Smooth muscle cell (in vitro differentiated cells): Measurements from ENCODE around the gene PHC2. TPM values are rescaled to one million over a fixed set of nuclear protein-coding genes. Genes with fewer than 3 reads are reported as not detected.
"Not testable (repeated sequence)": the region's sequence is repeated elsewhere in the genome, so short reads cannot be mapped to it uniquely, and the experiment has no call there.

Experiments
- DNase-seq: peaks from one replicate; lab custom pipeline; 2025; ENCODE audit not compliant: unreplicated experiment; lab: John Stamatoyannopoulos, UW
- H2AFZ ChIP-seq: fragments of 200-600 bp; sonication (generic); 2 replicates; pipeline ENCODE4 v1.6.0; 2016; ENCODE audit warnings: antibody characterized with exemption, low read depth, mild to moderate bottlenecking
- H3F3A ChIP-seq: fragments of 200-600 bp; sonication (generic); 2 replicates; pipeline ENCODE4 v1.6.0; 2017; ENCODE audit warnings: antibody characterized with exemption, low read depth
- H3K27ac ChIP-seq: fragments of 200-600 bp; sonication (generic); 2 replicates; pipeline ENCODE4 v1.5.1; 2016; ENCODE audit warnings: low read depth, mild to moderate bottlenecking
- H3K27me3 ChIP-seq: fragments of 200-600 bp; sonication (generic); 2 replicates; pipeline ENCODE4 v1.6.1; 2016; ENCODE audit warnings: low read depth, mild to moderate bottlenecking
- H3K36me3 ChIP-seq: fragments of 200-600 bp; sonication (generic); 2 replicates; pipeline ENCODE4 v1.5.1; 2016; ENCODE audit warnings: low read depth
- H3K4me1 ChIP-seq: fragments of 200-600 bp; sonication (generic); 2 replicates; pipeline ENCODE4 v1.5.1; 2016; ENCODE audit warnings: low read depth
- H3K4me2 ChIP-seq: fragments of 200-600 bp; sonication (generic); 2 replicates; pipeline ENCODE4 v1.6.0; 2016; ENCODE audit warnings: mild to moderate bottlenecking
- H3K4me3 ChIP-seq: fragments of 200-600 bp; sonication (generic); 2 replicates; pipeline ENCODE4 v1.5.1; 2016; ENCODE audit warnings: mild to moderate bottlenecking
- H3K79me2 ChIP-seq: fragments of 200-600 bp; sonication (generic); 2 replicates; pipeline ENCODE4 v1.6.0; 2016; ENCODE audit warnings: low read depth, mild to moderate bottlenecking
- H3K9ac ChIP-seq: fragments of 200-600 bp; sonication (generic); 2 replicates; pipeline ENCODE4 v1.6.0; 2016; ENCODE audit warnings: low read depth
- H3K9me3 ChIP-seq: fragments of 200-600 bp; sonication (generic); replicated peaks from 2 replicates; pipeline ENCODE4 v1.5.1; 2016; ENCODE audit warnings: low read depth
- H4K20me1 ChIP-seq: fragments of 200-600 bp; sonication (generic); 2 replicates; pipeline ENCODE4 v1.6.0; 2016; ENCODE audit warnings: low read depth
- WGBS: methylation state at CpG from one replicate; pipeline ENCODE4 v1.1.7; 2016; ENCODE audit warnings: low lambda C conversion rate; 5-methylcytosine and 5-hydroxymethylcytosine counted together
- polyA plus RNA-seq: library from polyadenylated mRNA; unstranded; fragments of >200 nt; fragmentation: Nextera tagmentation; extraction: Ambion mirVana; gene quantifications from 2 replicates; pipeline ENCODE4 v1.2.1, GENCODE V29; 2016
- total RNA-seq: library from RNA; depleted of rRNA; stranded (reverse); fragments of >200 nt; gene quantifications from 2 replicates; pipeline ENCODE4 v1.2.3, GENCODE V29; 2014
- TF ChIP-seq, protein P1 (sequence below): fragments of 200-600 bp; sonication (generic); IDR thresholded peaks from 2 replicates; pipeline ENCODE4 v1.5.1; 2017; ENCODE audit warnings: borderline replicate concordance, mild to moderate bottlenecking, antibody characterized with exemption; ENCODE audit not compliant: insufficient read depth, poor library complexity, severe bottlenecking

The PHC2 gene
- total and polyA plus RNA-seq, 2 experiments from 2014 or later = 42.4 to 109 TPM

DNA sequence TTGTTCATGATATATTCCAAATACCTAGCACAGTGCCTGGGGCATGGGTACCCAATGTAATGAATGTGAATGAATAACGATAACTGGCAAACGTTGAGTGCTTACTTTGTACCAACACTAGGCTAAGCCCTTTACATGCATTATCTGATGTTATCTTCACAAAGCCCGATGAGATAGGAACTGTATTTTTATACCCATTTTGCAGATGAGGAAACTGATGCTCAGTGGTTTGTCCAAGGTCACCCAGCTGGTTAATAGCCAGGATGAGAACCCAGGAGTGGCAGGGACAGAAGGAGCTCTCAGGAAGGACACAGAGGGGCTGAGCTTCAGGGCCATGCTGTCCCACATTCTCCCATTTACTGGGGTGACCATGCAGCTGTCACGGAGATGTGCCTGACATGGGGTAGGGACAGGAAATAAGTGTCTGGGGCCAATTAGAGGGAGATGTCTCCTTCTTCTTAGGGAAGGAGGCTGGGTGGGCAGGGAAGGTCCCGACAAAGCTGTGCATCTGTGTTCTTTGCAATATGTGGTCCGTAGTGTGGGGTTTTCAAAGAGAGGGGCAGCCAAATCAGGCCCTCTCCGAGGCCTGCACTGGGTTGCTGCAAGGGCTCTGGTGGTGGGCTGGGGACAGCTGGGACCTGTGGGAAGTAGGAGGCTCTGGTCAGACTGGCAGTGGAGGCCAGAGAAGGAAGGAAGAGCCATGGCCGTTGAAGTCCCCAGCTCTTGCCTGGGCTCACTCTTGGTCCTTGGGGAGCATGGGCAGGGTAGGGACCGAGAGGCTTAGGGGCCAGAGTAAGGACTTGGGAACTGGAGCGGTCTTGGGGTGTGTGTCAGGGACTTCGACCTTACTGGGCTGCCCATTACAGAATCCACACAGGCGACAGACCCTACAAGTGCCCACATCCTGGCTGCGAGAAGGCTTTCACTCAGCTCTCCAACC lies 136.6 kb downstream of the PHC2 start:
- Histone ChIP-seq H4K20me1 (peaks cover 35% of the 10 kb centered on the region), H3K9me3 (no peaks in the 10 kb centered on the region), H3F3A (no peaks in the 10 kb centered on the region), H3K27me3 (no peaks in the 10 kb centered on the region), H3K79me2 (peaks cover 5% of the 10 kb centered on the region), H3K9ac (no peak overlapping the region), H3K27ac (no peak overlapping the region), H3K4me1 (no peaks in the 10 kb centered on the region), H3K4me3 (no peak overlapping the region), H2AFZ (no peak overlapping the region), H3K36me3 (no peaks in the 10 kb centered on the region), H3K4me2 (no peak overlapping the region)
- WGBS = 92% methylated on average over 13 of the region's 13 CpGs
- TF ChIP-seq, protein P1, sequence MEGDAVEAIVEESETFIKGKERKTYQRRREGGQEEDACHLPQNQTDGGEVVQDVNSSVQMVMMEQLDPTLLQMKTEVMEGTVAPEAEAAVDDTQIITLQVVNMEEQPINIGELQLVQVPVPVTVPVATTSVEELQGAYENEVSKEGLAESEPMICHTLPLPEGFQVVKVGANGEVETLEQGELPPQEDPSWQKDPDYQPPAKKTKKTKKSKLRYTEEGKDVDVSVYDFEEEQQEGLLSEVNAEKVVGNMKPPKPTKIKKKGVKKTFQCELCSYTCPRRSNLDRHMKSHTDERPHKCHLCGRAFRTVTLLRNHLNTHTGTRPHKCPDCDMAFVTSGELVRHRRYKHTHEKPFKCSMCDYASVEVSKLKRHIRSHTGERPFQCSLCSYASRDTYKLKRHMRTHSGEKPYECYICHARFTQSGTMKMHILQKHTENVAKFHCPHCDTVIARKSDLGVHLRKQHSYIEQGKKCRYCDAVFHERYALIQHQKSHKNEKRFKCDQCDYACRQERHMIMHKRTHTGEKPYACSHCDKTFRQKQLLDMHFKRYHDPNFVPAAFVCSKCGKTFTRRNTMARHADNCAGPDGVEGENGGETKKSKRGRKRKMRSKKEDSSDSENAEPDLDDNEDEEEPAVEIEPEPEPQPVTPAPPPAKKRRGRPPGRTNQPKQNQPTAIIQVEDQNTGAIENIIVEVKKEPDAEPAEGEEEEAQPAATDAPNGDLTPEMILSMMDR = no peak
- DNase-seq = no peak

DNA sequence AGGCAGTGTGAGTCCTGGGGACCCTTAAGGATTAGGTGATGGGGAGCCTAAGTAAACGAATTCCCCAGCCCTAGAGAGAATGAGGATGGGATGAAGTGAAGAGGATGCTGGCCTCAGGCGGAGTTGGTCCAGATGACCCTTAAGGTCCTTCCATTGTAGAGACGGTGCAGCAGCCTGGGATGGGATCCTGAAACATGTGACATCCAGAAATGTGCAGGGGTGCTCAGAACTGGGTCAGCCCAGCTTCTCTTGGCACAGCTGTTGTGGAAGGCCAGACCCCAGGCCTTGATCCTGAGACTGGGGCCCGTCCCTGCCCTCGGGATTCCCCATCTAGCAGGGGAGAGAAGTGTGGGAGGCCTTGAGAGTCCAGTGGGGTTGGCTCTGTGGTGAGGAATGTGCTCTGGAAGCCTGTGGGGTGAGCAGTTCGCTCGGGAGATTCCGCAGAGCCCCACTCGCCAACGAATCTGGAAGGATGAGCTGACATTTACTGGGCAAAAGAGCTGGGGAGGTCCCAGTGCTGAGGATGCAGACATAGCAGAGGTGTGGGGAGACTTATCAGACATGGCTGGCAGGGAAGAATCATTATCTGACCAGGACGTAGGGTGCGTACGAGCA lies 138.1 kb downstream of the PHC2 start:
- Histone ChIP-seq H3K4me3 (no peak overlapping the region), H2AFZ (no peak overlapping the region), H3K9me3 (no peaks in the 10 kb centered on the region), H3K27ac (no peak overlapping the region), H3K36me3 (no peaks in the 10 kb centered on the region), H4K20me1 (peaks cover 45% of the 10 kb centered on the region), H3K27me3 (no peaks in the 10 kb centered on the region), H3K9ac (no peak overlapping the region), H3F3A (no peaks in the 10 kb centered on the region), H3K79me2 (peaks cover 5% of the 10 kb centered on the region), H3K4me1 (no peaks in the 10 kb centered on the region), H3K4me2 (no peak overlapping the region)
- DNase-seq = no peak
- WGBS = 74% methylated on average over 13 of the region's 13 CpGs
- TF ChIP-seq, protein P1 = no peak

GRCh38 chr1:33290615-33291014 lies 140.3 kb downstream of the PHC2 start:
- not testable (repeated sequence) for H3K4me2 ChIP-seq, H3K4me3 ChIP-seq, H2AFZ ChIP-seq, H3K9me3 ChIP-seq, H3K79me2 ChIP-seq, H3F3A ChIP-seq, H3K27ac ChIP-seq, H3K27me3 ChIP-seq, H3K36me3 ChIP-seq, H3K4me1 ChIP-seq, DNase-seq, H3K9ac ChIP-seq
- peaks cover 39% of the 10 kb centered on the region for H4K20me1 ChIP-seq
- 89% methylated on average over 1 of the region's 2 CpGs for WGBS

DNA sequence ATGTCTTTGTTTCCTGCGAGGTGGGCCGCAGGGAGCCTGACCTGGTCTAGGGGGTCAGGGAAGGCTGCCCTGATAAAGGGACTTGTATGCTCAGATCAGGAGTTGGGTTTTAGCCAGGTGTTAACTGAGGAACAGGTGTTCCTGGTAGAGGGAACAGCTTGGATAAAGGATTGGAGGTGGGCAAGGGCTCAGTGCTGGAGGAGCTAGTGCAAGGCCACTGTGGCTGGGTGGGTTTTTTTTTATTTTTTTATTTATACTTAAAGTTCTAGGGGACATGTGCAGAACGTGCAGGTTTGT lies 141.1 kb downstream of the PHC2 start:
- Histone ChIP-seq H3K36me3 (no peaks in the 10 kb centered on the region), H3F3A (no peaks in the 10 kb centered on the region), H2AFZ (no peak overlapping the region), H3K4me3 (no peak overlapping the region), H3K9me3 (no peaks in the 10 kb centered on the region), H3K4me1 (no peaks in the 10 kb centered on the region), H4K20me1 (peaks cover 35% of the 10 kb centered on the region), H3K9ac (no peak overlapping the region), H3K27ac (no peak overlapping the region), H3K79me2 (peaks cover 5% of the 10 kb centered on the region), H3K4me2 (no peak overlapping the region), H3K27me3 (no peaks in the 10 kb centered on the region)
- TF ChIP-seq, protein P1 = no peak
- no peak for DNase-seq
- 98% methylated on average over 3 of the region's 3 CpGs for WGBS
